ENCODE results near the gene BORCS8.
A peak's percentile ranks its signal among the peaks of the same experiment; 100 is the strongest.
"Not testable (repeated sequence)": the region's sequence is repeated elsewhere in the genome, so short reads cannot be mapped to it uniquely, and the experiment has no call there.

The BORCS8 gene

GRCh38 chr19:19185853-19186740, 5.9 kb downstream of the BORCS8 start:
- TF ChIP-seq CTCF (IDR thresholded peaks at IDR 0.05; ENCODE audit: poor library complexity, severe bottlenecking): peak; percentile 55
- Histone ChIP-seq H3K4me3 (ENCODE audit: severe bottlenecking) (no peak overlapping the region), H3K27me3 (ENCODE audit: insufficient read depth, poor library complexity, severe bottlenecking) (no peaks in the 10 kb centered on the region), H3K9me3 (ENCODE audit: severe bottlenecking) (no peaks in the 10 kb centered on the region), H3K4me1 (ENCODE audit: insufficient read depth, poor library complexity, severe bottlenecking) (no peaks in the 10 kb centered on the region), H3K36me3 (ENCODE audit: low read depth) (peaks cover 22% of the 10 kb centered on the region), H3K27ac (ENCODE audit: poor library complexity, severe bottlenecking) (no peak overlapping the region)
- DNase-seq (ENCODE audit: low spot score) (no peak), ATAC-seq (ENCODE audit: low read depth) (peak; percentile 68)

GRCh38 chr19:19181488-19181998, 10.4 kb downstream of the BORCS8 start:
- H3K36me3 ChIP-seq (ENCODE audit: low read depth): peaks cover 24% of the 10 kb centered on the region
- ATAC-seq (ENCODE audit: low read depth) (no peak), DNase-seq (ENCODE audit: low spot score) (no peak)
- TF ChIP-seq CTCF (IDR thresholded peaks at IDR 0.05; ENCODE audit: poor library complexity, severe bottlenecking): no peak
- H3K27ac ChIP-seq (ENCODE audit: poor library complexity, severe bottlenecking): no peak overlapping the region
- no peaks in the 10 kb centered on the region for H3K9me3 ChIP-seq (ENCODE audit: severe bottlenecking)
- no peaks in the 10 kb centered on the region for H3K4me1 ChIP-seq (ENCODE audit: insufficient read depth, poor library complexity, severe bottlenecking)
- H3K4me3 ChIP-seq (ENCODE audit: severe bottlenecking): no peak overlapping the region
- no peaks in the 10 kb centered on the region for H3K27me3 ChIP-seq (ENCODE audit: insufficient read depth, poor library complexity, severe bottlenecking)

- TF ChIP-seq CTCF (IDR thresholded peaks at IDR 0.05; ENCODE audit: poor library complexity, severe bottlenecking): no peak
- H3K36me3 ChIP-seq (ENCODE audit: low read depth): peaks cover 23% of the 10 kb centered on the region
- H3K27me3 ChIP-seq (ENCODE audit: insufficient read depth, poor library complexity, severe bottlenecking): no peaks in the 10 kb centered on the region
- no peak overlapping the region for H3K4me3 ChIP-seq (ENCODE audit: severe bottlenecking)
- ATAC-seq (ENCODE audit: low read depth): no peak
- DNase-seq (ENCODE audit: low spot score): no peak
- no peaks in the 10 kb centered on the region for H3K4me1 ChIP-seq (ENCODE audit: insufficient read depth, poor library complexity, severe bottlenecking)
- H3K9me3 ChIP-seq (ENCODE audit: severe bottlenecking): no peaks in the 10 kb centered on the region
- H3K27ac ChIP-seq (ENCODE audit: poor library complexity, severe bottlenecking): no peak overlapping the region
Measured at GRCh38 chr19:19179548-19180441, 12.2 kb downstream of the BORCS8 start.

GRCh38 chr19:19176950-19177349, 15.0 kb downstream of the BORCS8 start:
- no peak for DNase-seq (ENCODE audit: low spot score)
- H3K27me3 ChIP-seq (ENCODE audit: insufficient read depth, poor library complexity, severe bottlenecking): no peaks in the 10 kb centered on the region
- no peaks in the 10 kb centered on the region for H3K4me1 ChIP-seq (ENCODE audit: insufficient read depth, poor library complexity, severe bottlenecking)
- TF ChIP-seq CTCF (IDR thresholded peaks at IDR 0.05; ENCODE audit: poor library complexity, severe bottlenecking): no peak
- H3K36me3 ChIP-seq (ENCODE audit: low read depth): peaks cover 12% of the 10 kb centered on the region
- no peak overlapping the region for H3K4me3 ChIP-seq (ENCODE audit: severe bottlenecking)
- no peaks in the 10 kb centered on the region for H3K9me3 ChIP-seq (ENCODE audit: severe bottlenecking)
- no peak overlapping the region for H3K27ac ChIP-seq (ENCODE audit: poor library complexity, severe bottlenecking)
- ATAC-seq (ENCODE audit: low read depth): no peak

GRCh38 chr19:19173243-19173642, 18.7 kb downstream of the BORCS8 start:
- H3K27me3 ChIP-seq (ENCODE audit: insufficient read depth, poor library complexity, severe bottlenecking); H3K27ac ChIP-seq (ENCODE audit: poor library complexity, severe bottlenecking); DNase-seq (ENCODE audit: low spot score): not testable (repeated sequence)

More at GRCh38 chr19:19173243-19173642, 18.7 kb downstream of the BORCS8 start:
- not testable (repeated sequence) for H3K9me3 ChIP-seq (ENCODE audit: severe bottlenecking); ATAC-seq (ENCODE audit: low read depth); H3K4me3 ChIP-seq (ENCODE audit: severe bottlenecking); H3K36me3 ChIP-seq (ENCODE audit: low read depth); H3K4me1 ChIP-seq (ENCODE audit: insufficient read depth, poor library complexity, severe bottlenecking)

Data from RWPE2 (cell line).